Activated T-cell treated with anti-CD3 and anti-CD28 coated beads for 48 hours (primary cell): ENCODE results near the gene SPATC1L.

Source experiments
- DNase-seq: peaks from one replicate; pipeline ENCODE4 v3.0.0-alpha.2; 2020; ENCODE audit warnings: low read depth

The SPATC1L gene

GRCh38 chr21:46131838-46132651 is 52.2 kb downstream of the SPATC1L start:
- DNase-seq: no peak

GRCh38 chr21:46131588-46131837 is 52.7 kb downstream of the SPATC1L start:
- no peak for DNase-seq

GRCh38 chr21:46130831-46131587 is 53.2 kb downstream of the SPATC1L start:
- DNase-seq: no peak

GRCh38 chr21:46129846-46130651 is 54.2 kb downstream of the SPATC1L start:
- no peak for DNase-seq

- no peak for DNase-seq
Measured at GRCh38 chr21:46128933-46129571, 55.2 kb downstream of the SPATC1L start.

GRCh38 chr21:46128106-46128932 is 55.9 kb downstream of the SPATC1L start:
- DNase-seq: no peak

- DNase-seq: no peak
Measured at GRCh38 chr21:46127239-46128105, 56.8 kb downstream of the SPATC1L start.

GRCh38 chr21:46126309-46127238 is 57.7 kb downstream of the SPATC1L start:
- no peak for DNase-seq

GRCh38 chr21:46125846-46126301 is 58.4 kb downstream of the SPATC1L start:
- DNase-seq: no peak

GRCh38 chr21:46124926-46125845 is 59.1 kb downstream of the SPATC1L start:
- no peak for DNase-seq

GRCh38 chr21:46124083-46124925 is 60.0 kb downstream of the SPATC1L start:
- no peak for DNase-seq

- DNase-seq: no peak
Measured at GRCh38 chr21:46122758-46123683, 61.2 kb downstream of the SPATC1L start.

GRCh38 chr21:46122237-46122671 is 62.0 kb downstream of the SPATC1L start:
- no peak for DNase-seq

GRCh38 chr21:46121286-46122221 is 62.7 kb downstream of the SPATC1L start:
- no peak for DNase-seq
